HG03108 (cell line): ENCODE data around the gene KCNF1.

Experiments used
- ATAC-seq: cut with Tn5 transposase; IDR thresholded peaks from one replicate; pipeline ENCODE4 v1.9.1; 2021; ENCODE audit warnings: moderate library complexity; ENCODE audit not compliant: unreplicated experiment

The KCNF1 gene

GRCh38 chr2:10911291-10912075 lies at the start of gene KCNF1:
Gene KCNF1, plus strand, starts transcription at chr2:10911934. Its CDS starts 493 bp downstream, at chr2:10912427.
- ATAC-seq = no peak

- ATAC-seq = no peak
These were observed 49.4 kb upstream of the KCNF1 start for GRCh38 chr2:10862330-10862729.

GRCh38 chr2:10863047-10863446 lies 48.7 kb upstream of the KCNF1 start:
- no peak for ATAC-seq

- peak; percentile 69 for ATAC-seq
These were observed 47.9 kb upstream of the KCNF1 start for GRCh38 chr2:10863837-10864236.

GRCh38 chr2:10864251-10864650 lies 47.5 kb upstream of the KCNF1 start:
- no peak for ATAC-seq

GRCh38 chr2:10864861-10865636 lies 46.7 kb upstream of the KCNF1 start:
- peak; percentile 81 for ATAC-seq

GRCh38 chr2:10865841-10866240 lies 45.9 kb upstream of the KCNF1 start:
- ATAC-seq = no peak

GRCh38 chr2:10867692-10868420 lies 43.9 kb upstream of the KCNF1 start:
- ATAC-seq = no peak

GRCh38 chr2:10868465-10869314 lies 43.0 kb upstream of the KCNF1 start:
- no peak for ATAC-seq

GRCh38 chr2:10871978-10872377 lies 39.8 kb upstream of the KCNF1 start:
- ATAC-seq = no peak

GRCh38 chr2:10873171-10873570 lies 38.6 kb upstream of the KCNF1 start:
- ATAC-seq = no peak

- ATAC-seq = no peak
These were observed 37.8 kb upstream of the KCNF1 start for GRCh38 chr2:10873790-10874437.

- ATAC-seq = no peak
These were observed 36.6 kb upstream of the KCNF1 start for GRCh38 chr2:10875126-10875525.

- ATAC-seq = no peak
These were observed 35.3 kb upstream of the KCNF1 start for GRCh38 chr2:10876394-10876793.

- no peak for ATAC-seq
These were observed 34.8 kb upstream of the KCNF1 start for GRCh38 chr2:10876963-10877362.

- no peak for ATAC-seq
These were observed 34.1 kb upstream of the KCNF1 start for GRCh38 chr2:10877651-10878111.

- ATAC-seq = no peak
These were observed 33.3 kb upstream of the KCNF1 start for GRCh38 chr2:10878268-10878915.

- ATAC-seq = no peak
These were observed 32.6 kb upstream of the KCNF1 start for GRCh38 chr2:10879159-10879558.
